AG08396 (cell line): Measurements from ENCODE around the gene RNF44.

Experiments
- DNase-seq: peaks from one replicate; pipeline ENCODE4 v3.0.0; 2012; ENCODE audit warnings: low spot score, mixed read lengths

Gene RNF44

GRCh38 chr5:176536902-176537553, at the start of gene RNF44:
Gene RNF44, minus strand, starts transcription at chr5:176537402. Its CDS starts 4,930 bp downstream, at chr5:176532472.
- DNase-seq, result peak; percentile 98

- DNase-seq, result no peak
Observed at GRCh38 chr5:176583076-176583475, 45.9 kb upstream of the RNF44 start.

GRCh38 chr5:176581361-176581760, 44.2 kb upstream of the RNF44 start:
- DNase-seq, result no peak

GRCh38 chr5:176579323-176579722, 42.1 kb upstream of the RNF44 start:
- DNase-seq, result no peak

- peak; percentile 67 for DNase-seq
Observed at GRCh38 chr5:176578391-176578808, 41.2 kb upstream of the RNF44 start.

- DNase-seq, result no peak
Observed at GRCh38 chr5:176577312-176578176, 40.3 kb upstream of the RNF44 start.

- no peak for DNase-seq
Observed at GRCh38 chr5:176575488-176576422, 38.6 kb upstream of the RNF44 start.

- no peak for DNase-seq
Observed at GRCh38 chr5:176575066-176575465, 37.9 kb upstream of the RNF44 start.

GRCh38 chr5:176574297-176574591, 37.0 kb upstream of the RNF44 start:
- no peak for DNase-seq

- peak; percentile 83 for DNase-seq
Observed at GRCh38 chr5:176573564-176574296, 36.5 kb upstream of the RNF44 start.

- peak; percentile 43 for DNase-seq
Observed at GRCh38 chr5:176570044-176570443, 32.8 kb upstream of the RNF44 start.

- DNase-seq, result no peak
Observed at GRCh38 chr5:176568657-176569056, 31.5 kb upstream of the RNF44 start.

GRCh38 chr5:176565760-176566288, 28.6 kb upstream of the RNF44 start:
- no peak for DNase-seq

- DNase-seq, result no peak
Observed at GRCh38 chr5:176564002-176564401, 26.8 kb upstream of the RNF44 start.

GRCh38 chr5:176562189-176562588, 25.0 kb upstream of the RNF44 start:
- no peak for DNase-seq

GRCh38 chr5:176561259-176561658, 24.1 kb upstream of the RNF44 start:
- no peak for DNase-seq

- DNase-seq, result no peak
Observed at GRCh38 chr5:176560364-176560763, 23.2 kb upstream of the RNF44 start.

- DNase-seq, result no peak
Observed at GRCh38 chr5:176559683-176560082, 22.5 kb upstream of the RNF44 start.

GRCh38 chr5:176557846-176558245, 20.6 kb upstream of the RNF44 start:
- DNase-seq, result no peak

GRCh38 chr5:176553260-176554085, 16.3 kb upstream of the RNF44 start:
- no peak for DNase-seq
